HFF-Myc (cell line): ENCODE measurements around the gene PDZD8.
A peak's percentile ranks its signal among the peaks of the same experiment; 100 is the strongest.

Experiments
- DNase-seq: peaks from one replicate; pipeline ENCODE4 v3.0.0-alpha.2; 2011; ENCODE audit warnings: low read depth; ENCODE audit errors: extremely low read depth
- H3K4me3 ChIP-seq: replicated peaks from 2 replicates; pipeline ENCODE4 v1.5.1; 2011; ENCODE audit warnings: low read depth, mild to moderate bottlenecking, control low read depth, low read length
- TF ChIP-seq, protein P1 (sequence below): IDR thresholded peaks from 2 replicates; pipeline ENCODE4 v1.5.1; 2012; ENCODE audit warnings: mild to moderate bottlenecking, low read depth, low read length, control low read depth; ENCODE audit errors: missing control alignments

PDZD8 gene

DNA sequence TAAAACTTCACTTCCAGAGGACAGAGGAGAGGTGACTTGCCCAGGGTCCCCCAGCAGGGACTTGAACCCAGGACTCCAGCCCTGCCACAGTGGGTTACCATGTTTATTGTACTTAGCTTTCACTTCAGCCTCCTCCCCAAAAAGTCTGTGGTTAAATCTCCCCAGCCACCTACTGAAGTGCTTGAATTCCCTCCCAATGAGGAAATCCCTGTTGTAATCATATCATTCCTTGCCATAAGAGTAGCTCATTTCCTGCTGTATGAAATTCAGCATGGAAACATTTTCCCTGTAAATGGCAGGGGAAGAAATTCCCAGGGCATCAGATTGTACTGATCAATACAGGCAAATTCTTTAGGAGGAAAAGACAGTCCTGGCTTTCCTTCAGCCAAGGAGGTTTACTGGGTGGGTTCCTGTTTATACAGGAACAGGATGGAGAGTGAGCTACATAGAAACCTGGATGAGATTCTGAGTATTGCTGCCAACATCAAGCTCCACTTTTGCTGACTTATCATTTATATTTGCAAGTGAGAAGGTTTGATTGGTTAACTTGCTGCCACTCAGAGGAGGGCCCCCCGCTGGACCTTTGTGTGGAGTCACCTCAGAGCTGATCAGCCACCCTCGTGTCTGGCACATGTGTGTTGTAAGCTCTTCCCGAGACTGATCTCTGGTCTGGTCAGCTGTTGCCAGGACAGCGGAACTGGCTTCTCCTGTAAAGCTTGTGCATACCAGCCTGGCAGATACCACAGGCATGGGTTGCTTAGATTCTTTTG is 16.4 kb upstream of the PDZD8 start:
- TF ChIP-seq, protein P1, sequence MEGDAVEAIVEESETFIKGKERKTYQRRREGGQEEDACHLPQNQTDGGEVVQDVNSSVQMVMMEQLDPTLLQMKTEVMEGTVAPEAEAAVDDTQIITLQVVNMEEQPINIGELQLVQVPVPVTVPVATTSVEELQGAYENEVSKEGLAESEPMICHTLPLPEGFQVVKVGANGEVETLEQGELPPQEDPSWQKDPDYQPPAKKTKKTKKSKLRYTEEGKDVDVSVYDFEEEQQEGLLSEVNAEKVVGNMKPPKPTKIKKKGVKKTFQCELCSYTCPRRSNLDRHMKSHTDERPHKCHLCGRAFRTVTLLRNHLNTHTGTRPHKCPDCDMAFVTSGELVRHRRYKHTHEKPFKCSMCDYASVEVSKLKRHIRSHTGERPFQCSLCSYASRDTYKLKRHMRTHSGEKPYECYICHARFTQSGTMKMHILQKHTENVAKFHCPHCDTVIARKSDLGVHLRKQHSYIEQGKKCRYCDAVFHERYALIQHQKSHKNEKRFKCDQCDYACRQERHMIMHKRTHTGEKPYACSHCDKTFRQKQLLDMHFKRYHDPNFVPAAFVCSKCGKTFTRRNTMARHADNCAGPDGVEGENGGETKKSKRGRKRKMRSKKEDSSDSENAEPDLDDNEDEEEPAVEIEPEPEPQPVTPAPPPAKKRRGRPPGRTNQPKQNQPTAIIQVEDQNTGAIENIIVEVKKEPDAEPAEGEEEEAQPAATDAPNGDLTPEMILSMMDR: no peak
- no peak overlapping the region for H3K4me3 ChIP-seq
- DNase-seq: no peak

DNA sequence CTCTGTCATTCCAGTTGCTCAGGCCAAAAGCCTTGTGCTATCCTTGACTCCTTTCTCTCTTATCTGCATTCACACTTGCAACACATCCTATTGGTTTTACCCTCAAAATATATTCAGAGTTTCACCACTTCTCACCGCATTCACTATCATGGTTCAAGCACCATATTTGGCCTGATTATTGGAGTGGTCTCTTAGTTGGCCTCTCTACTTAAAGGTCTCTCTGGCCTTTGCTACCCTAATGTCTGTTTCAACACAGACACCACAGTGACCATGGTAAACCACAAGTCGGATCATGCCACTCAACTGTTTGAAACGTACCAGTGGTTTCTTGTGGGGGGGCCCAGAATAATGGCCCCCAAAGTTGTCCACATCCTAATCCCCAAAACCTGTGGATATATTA is 15.2 kb upstream of the PDZD8 start:
- TF ChIP-seq, protein P1: no peak
- DNase-seq: no peak
- H3K4me3 ChIP-seq: no peak overlapping the region

DNA sequence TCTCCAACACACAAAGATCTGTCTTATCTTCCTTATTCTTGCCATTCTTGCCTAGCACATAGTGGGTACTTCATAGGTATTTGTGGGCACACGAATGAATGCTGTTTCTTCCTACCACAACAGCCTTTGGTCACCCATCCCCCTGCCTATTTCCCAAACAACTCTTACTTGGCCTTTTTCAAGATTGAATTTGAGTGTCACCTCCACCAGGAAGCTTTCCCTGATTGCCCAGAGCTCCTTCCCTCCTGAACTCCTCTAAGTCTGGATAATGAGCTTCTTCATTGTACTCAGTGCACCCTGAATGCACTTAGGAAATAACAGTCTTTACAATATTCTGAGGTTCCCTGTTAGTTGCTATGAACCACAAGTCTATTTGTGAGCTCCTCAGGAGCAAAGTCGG is 11.6 kb upstream of the PDZD8 start:
- DNase-seq: no peak
- TF ChIP-seq, protein P1: no peak
- H3K4me3 ChIP-seq: no peak overlapping the region

DNA sequence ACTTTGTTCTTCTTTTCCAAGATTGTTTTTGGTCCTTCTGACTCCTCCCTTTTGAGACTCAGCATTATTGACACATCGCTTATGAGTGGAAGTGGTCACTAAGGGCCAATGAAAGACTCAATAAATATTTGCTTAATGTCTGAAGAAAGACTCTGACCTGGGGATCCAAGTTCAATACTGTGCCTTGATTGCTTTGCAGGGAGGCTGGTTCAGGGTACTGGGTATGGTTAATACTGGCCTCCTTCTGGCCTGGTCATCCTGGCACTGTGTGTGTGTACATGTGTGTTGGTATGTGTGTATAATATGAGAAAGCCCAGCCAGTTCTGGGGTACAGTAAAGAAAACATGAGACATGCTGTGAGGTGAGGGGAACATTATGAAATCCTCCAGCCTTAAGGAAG is 7.6 kb upstream of the PDZD8 start:
- TF ChIP-seq, protein P1: no peak
- H3K4me3 ChIP-seq: no peak overlapping the region
- no peak for DNase-seq

DNA sequence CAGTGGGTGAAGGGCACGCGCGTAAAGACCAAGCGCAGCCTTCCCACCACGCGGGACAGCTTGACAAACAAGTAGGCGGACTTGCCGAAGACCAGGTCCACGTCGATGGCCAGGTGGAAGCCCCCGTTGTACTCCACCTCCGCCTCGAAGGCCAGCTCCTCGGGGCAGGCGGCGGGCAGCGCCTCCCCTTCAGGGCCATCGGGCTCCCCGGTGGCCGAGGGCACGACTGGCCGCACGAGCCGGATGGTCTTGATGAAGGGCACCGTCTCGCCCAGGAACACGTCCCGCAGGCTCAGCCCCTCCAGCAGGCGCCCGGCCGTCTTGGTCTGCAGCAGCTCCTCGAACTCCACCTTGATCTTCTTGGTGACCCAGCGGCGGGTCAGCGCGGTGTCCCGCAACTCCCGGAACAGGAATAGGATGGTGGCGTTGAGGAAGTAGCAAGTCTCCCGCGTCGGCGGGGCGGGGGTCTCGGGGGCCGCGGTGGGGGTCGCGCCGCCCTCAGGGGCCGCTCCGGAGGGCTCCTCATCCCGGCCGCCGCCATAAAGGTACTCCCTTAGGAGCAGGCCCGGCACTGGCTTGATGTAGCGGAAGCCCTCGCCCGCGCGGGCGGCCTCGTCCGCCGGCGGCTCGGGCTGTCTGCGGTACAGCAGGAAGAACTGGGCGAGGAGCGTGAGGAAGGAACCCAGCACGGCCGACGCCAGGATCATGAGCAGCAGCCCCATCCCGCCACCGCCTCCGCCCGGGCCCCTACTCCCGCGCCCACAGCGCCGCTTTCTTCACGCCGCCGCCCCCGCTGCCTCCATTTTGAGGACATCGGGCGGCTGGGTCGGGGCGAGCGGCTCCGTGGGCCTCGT is 507 bp downstream of the PDZD8 start:
- no peak for DNase-seq
- peak overlapping the region; percentile 92 for H3K4me3 ChIP-seq
- TF ChIP-seq, protein P1: no peak

DNA sequence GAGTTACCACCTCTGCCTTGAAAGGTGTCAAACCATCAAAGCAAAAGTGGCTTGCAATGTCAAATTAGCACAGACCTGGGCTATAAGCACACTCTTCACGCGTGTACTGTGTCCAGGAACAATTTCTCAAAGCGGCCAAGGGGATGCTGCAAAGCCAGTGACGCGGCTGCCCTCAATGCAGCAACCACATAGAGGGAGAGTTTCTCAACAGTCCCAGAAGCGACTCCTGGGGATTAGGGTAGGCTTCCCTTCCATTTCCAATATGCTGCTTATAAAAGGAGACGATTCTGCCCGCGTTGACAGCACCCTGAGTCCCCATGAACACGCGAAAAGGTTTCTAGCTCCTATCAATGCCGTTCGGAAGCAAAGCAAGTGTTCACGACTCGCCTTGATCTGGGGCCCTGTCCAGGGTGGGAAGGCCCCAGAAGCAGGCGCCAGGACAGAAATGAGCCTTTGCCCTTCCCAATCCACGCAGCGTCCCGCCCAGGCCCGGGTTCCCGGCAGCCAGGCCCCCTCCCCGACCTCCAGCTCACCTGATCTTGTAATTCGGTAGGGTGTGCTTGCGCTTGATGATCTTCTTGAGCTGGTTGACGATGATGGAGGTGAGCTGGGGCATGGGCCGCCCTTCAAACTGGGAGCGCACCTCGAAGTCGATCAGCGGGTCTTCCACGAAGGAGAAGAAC is 1.3 kb downstream of the PDZD8 start:
- H3K4me3 ChIP-seq: peak overlapping the region; percentile 92
- no peak for DNase-seq
- TF ChIP-seq, protein P1: no peak
